Fibroblast of villous mesenchyme (primary cell): ENCODE measurements around the gene NFYB. TPM values are rescaled to one million over a fixed set of nuclear protein-coding genes. Genes with fewer than 3 reads are reported as not detected.

Experiments
- DNase-seq: peaks from one replicate; pipeline ENCODE4 v3.0.0-alpha.2; 2010; ENCODE audit warnings: low read depth
- H3K4me3 ChIP-seq: 2 replicates; pipeline ENCODE4 v1.5.1; 2011; ENCODE audit warnings: low read depth, mild to moderate bottlenecking, low read length
- total RNA-seq: library from RNA; depleted of rRNA; stranded (reverse); fragments of >200 nt; gene quantifications from 2 replicates; pipeline ENCODE4 v1.2.3, GENCODE V29; 2012
- TF ChIP-seq, protein P1 (sequence below): IDR thresholded peaks from 2 replicates; pipeline ENCODE4 v1.5.1; 2012; ENCODE audit warnings: low read depth, mild to moderate bottlenecking, low read length; ENCODE audit not compliant: insufficient read depth

NFYB gene
- total RNA-seq, 1 donor = 28.5 TPM

GRCh38 chr12:104134882-104135281 is 3.1 kb downstream of the NFYB start:
- no peak for DNase-seq
- H3K4me3 ChIP-seq = peak overlapping the region; percentile 34
- TF ChIP-seq, protein P1, sequence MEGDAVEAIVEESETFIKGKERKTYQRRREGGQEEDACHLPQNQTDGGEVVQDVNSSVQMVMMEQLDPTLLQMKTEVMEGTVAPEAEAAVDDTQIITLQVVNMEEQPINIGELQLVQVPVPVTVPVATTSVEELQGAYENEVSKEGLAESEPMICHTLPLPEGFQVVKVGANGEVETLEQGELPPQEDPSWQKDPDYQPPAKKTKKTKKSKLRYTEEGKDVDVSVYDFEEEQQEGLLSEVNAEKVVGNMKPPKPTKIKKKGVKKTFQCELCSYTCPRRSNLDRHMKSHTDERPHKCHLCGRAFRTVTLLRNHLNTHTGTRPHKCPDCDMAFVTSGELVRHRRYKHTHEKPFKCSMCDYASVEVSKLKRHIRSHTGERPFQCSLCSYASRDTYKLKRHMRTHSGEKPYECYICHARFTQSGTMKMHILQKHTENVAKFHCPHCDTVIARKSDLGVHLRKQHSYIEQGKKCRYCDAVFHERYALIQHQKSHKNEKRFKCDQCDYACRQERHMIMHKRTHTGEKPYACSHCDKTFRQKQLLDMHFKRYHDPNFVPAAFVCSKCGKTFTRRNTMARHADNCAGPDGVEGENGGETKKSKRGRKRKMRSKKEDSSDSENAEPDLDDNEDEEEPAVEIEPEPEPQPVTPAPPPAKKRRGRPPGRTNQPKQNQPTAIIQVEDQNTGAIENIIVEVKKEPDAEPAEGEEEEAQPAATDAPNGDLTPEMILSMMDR = no peak

DNA sequence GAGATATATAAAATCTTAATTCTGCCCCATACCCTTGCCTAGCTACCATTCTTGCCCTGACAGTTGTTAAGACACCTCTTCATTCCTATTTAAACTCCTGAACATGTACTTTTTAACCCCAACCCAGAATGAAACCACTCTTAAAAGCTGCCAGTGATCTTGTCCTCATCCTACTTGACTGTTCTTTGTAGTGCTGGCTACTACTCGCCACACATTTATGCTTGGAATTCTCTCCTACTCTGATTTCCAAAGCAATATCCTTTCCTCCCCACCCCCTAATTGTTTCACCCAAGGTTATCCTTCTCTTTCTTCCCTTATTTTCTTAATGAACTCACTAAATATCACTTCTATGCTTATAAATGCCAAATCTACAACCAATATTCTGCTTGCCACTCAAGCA is 4.1 kb downstream of the NFYB start:
- no peak for DNase-seq
- H3K4me3 ChIP-seq = no peak overlapping the region
- TF ChIP-seq, protein P1 = no peak

GRCh38 chr12:104133321-104133720 is 4.7 kb downstream of the NFYB start:
- TF ChIP-seq, protein P1 = no peak

GRCh38 chr12:104132351-104132956 is 5.6 kb downstream of the NFYB start:
- no peak overlapping the region for H3K4me3 ChIP-seq
- TF ChIP-seq, protein P1 = no peak
- DNase-seq = no peak

More at GRCh38 chr12:104133321-104133720, 4.7 kb downstream of the NFYB start:
- H3K4me3 ChIP-seq = no peak overlapping the region
- DNase-seq = no peak

- TF ChIP-seq, protein P1 = no peak
- no peak overlapping the region for H3K4me3 ChIP-seq
- DNase-seq = no peak
Observed at GRCh38 chr12:104131609-104132008, 6.4 kb downstream of the NFYB start.

DNA sequence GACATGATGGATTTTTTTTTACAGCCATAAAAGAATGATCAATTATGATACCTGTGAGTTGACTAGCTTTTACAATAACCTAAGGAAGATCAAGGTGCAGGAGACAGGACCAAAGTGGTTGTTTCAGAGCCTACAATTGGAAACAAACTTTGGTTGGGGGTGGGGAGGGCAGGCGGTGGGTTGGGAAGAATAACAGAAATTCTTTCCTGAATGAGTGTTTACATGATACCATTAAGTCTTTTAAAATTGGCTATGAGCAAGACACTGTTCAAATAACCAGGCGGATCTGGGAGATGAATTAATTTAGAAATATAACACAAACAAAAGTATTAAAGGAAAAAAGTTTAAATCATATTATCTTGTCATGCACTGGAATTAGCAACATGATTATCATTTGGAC is 7.2 kb downstream of the NFYB start:
- no peak overlapping the region for H3K4me3 ChIP-seq
- DNase-seq = no peak
- TF ChIP-seq, protein P1 = no peak

DNA sequence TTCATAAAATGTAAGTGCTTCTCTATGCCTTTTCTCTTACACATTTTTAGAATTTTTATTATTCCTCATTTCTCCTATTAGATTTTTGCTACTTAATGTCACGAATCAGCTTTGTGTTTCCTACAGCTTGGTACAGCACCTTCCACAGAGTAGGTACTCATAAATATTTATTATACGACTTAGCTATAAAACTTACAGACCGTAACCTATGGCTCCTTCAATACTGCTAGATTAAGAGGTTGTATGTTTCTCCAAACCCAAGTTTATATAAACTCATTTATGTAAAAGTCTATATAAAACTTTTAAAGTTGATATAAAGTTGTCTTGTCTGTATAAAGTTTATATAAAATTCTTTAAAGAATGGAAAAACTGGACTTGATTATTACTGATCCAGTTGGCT is 11.5 kb downstream of the NFYB start:
- TF ChIP-seq, protein P1 = no peak
- no peak overlapping the region for H3K4me3 ChIP-seq
- no peak for DNase-seq
